Parietal lobe (tissue), 1 donor: ENCODE results near the gene RAB27A. TPM values are rescaled to one million over a fixed set of nuclear protein-coding genes. Genes with fewer than 3 reads are reported as not detected.

Experiments
- total RNA-seq: library from RNA; depleted of rRNA; stranded (reverse); fragments of >200 nt; gene quantifications from one replicate; pipeline ENCODE4 v1.2.3, GENCODE V29; 2014

The RAB27A gene
- total RNA-seq: 7.5 TPM

GRCh38 chr15:55289746-55290527 lies at the start of gene RAB27A:
Gene RAB27A (minus strand): TSS chr15:55289813. CDS start chr15:55234934, 54,879 bp downstream.

GRCh38 chr15:55318588-55319494 lies 29.2 kb upstream of the RAB27A start, which contains the start of the genes PIGB and PIGBOS1:
Gene PIGB (plus strand): TSS chr15:55319222. CDS start chr15:55319251, 29 bp downstream.
Gene PIGBOS1 (minus strand): TSS chr15:55319123. CDS start chr15:55317792, 1,331 bp downstream.

GRCh38 chr15:55196458-55197361 lies 92.9 kb downstream of the RAB27A start, which contains the start of gene RSL24D1:
Gene RSL24D1 (minus strand): TSS chr15:55196941. CDS start chr15:55196890, 51 bp downstream.

Other genes with a start within 250 kb of the RAB27A start
- 99.8 TPM for gene RSL24D1, start 92.9 kb downstream of the RAB27A start, total RNA-seq
- 9.7 TPM for gene PIGBOS1, start 29.3 kb upstream of the RAB27A start, total RNA-seq
- 12.5 TPM for gene PIGB, start 29.4 kb upstream of the RAB27A start, total RNA-seq
- 57.6 TPM for gene CCPG1, start 118.5 kb upstream of the RAB27A start, total RNA-seq
- 3.1 TPM for gene PIERCE2, start 118.7 kb upstream of the RAB27A start, total RNA-seq
- gene DNAAF4, start 218.4 kb upstream of the RAB27A start, total RNA-seq: 16.9 TPM